SK-N-SH (cell line): ENCODE results near the gene MUC22.

Experiments
- EP300 ChIP-seq, 2 experiments: IDR thresholded peaks; 2 replicates each; pipeline versions ENCODE4 v1.4.0 to v1.6.1; 2012; ENCODE audit warnings: borderline replicate concordance in 1 of 2, low read depth in 1 of 2, low read length in 1 of 2
- EZH2phosphoT487 ChIP-seq: fragments of 200-600 bp; sonication (generic); IDR thresholded peaks from 2 replicates; pipeline ENCODE4 v1.6.1; 2017; ENCODE audit warnings: low read depth, mixed run types, mild to moderate bottlenecking, antibody characterized with exemption, moderate library complexity, borderline replicate concordance
- GABPA ChIP-seq: IDR thresholded peaks from 2 replicates; pipeline ENCODE4 v1.4.0; 2012; ENCODE audit warnings: low read depth, mild to moderate bottlenecking
- NFIC ChIP-seq: IDR thresholded peaks from 2 replicates; pipeline ENCODE4 v1.4.0; 2012; ENCODE audit warnings: borderline replicate concordance
- NRF1 ChIP-seq: IDR thresholded peaks from 2 replicates; pipeline ENCODE4 v1.6.1; 2012; ENCODE audit warnings: low read depth, mild to moderate bottlenecking, low read length
- RCOR1 ChIP-seq: fragments of 150-350 bp; IDR thresholded peaks from 2 replicates; pipeline ENCODE4 v1.6.1; 2017; ENCODE audit warnings: antibody characterized with exemption, low read length
- RFX5 ChIP-seq: IDR thresholded peaks from 2 replicates; pipeline ENCODE4 v1.6.1; 2012; ENCODE audit warnings: mild to moderate bottlenecking, improper control_type of control experiment, low read length
- SMC3 ChIP-seq: IDR thresholded peaks from 2 replicates; pipeline ENCODE4 v1.6.1; 2012; ENCODE audit warnings: low read depth, low read length, improper control_type of control experiment
- TAF1 ChIP-seq: IDR thresholded peaks from 2 replicates; pipeline ENCODE4 v1.6.1; 2012; ENCODE audit warnings: low read depth, mild to moderate bottlenecking, low read length, moderate library complexity, borderline replicate concordance
- TF ChIP-seq, protein P1 (sequence below): IDR thresholded peaks from 2 replicates; pipeline ENCODE4 v1.4.0; 2012; ENCODE audit warnings: low read depth, borderline replicate concordance
- TF ChIP-seq, protein P2 (sequence below): IDR thresholded peaks from 2 replicates; pipeline ENCODE4 v1.6.1; 2012; ENCODE audit warnings: mild to moderate bottlenecking, low read depth, low read length, moderate library complexity
- TF ChIP-seq, protein P3 (sequence below): fragments of 200-600 bp; sonication (generic); IDR thresholded peaks from 2 replicates; pipeline ENCODE4 v1.6.1; 2017; ENCODE audit warnings: antibody characterized with exemption, mild to moderate bottlenecking, moderate library complexity
- TF ChIP-seq, protein P4 (sequence below): IDR thresholded peaks from 2 replicates; pipeline ENCODE4 v1.4.0; 2012; ENCODE audit warnings: low read depth

DNA sequence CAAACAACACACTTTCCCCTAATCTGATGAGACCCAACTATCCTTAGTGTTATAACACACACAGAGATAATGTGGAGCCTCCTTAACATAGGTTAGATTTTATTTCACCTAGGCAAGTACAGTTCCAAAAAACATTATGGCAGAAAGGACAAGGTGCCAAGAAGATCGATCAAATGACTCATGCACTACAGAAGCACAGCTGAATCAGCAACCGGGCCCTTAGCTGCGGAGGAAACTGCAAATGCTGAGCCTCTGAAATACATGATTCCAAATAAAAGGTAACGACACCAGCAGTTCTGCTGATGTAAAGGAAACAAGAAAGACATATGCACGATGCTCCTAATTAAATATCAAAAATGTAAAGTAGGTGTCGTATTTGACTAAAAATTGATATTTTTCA is 46.6 kb upstream of the MUC22 start:
- TF ChIP-seq, protein P1, sequence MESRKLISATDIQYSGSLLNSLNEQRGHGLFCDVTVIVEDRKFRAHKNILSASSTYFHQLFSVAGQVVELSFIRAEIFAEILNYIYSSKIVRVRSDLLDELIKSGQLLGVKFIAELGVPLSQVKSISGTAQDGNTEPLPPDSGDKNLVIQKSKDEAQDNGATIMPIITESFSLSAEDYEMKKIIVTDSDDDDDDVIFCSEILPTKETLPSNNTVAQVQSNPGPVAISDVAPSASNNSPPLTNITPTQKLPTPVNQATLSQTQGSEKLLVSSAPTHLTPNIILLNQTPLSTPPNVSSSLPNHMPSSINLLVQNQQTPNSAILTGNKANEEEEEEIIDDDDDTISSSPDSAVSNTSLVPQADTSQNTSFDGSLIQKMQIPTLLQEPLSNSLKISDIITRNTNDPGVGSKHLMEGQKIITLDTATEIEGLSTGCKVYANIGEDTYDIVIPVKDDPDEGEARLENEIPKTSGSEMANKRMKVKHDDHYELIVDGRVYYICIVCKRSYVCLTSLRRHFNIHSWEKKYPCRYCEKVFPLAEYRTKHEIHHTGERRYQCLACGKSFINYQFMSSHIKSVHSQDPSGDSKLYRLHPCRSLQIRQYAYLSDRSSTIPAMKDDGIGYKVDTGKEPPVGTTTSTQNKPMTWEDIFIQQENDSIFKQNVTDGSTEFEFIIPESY: no peak
- TF ChIP-seq, protein P2, sequence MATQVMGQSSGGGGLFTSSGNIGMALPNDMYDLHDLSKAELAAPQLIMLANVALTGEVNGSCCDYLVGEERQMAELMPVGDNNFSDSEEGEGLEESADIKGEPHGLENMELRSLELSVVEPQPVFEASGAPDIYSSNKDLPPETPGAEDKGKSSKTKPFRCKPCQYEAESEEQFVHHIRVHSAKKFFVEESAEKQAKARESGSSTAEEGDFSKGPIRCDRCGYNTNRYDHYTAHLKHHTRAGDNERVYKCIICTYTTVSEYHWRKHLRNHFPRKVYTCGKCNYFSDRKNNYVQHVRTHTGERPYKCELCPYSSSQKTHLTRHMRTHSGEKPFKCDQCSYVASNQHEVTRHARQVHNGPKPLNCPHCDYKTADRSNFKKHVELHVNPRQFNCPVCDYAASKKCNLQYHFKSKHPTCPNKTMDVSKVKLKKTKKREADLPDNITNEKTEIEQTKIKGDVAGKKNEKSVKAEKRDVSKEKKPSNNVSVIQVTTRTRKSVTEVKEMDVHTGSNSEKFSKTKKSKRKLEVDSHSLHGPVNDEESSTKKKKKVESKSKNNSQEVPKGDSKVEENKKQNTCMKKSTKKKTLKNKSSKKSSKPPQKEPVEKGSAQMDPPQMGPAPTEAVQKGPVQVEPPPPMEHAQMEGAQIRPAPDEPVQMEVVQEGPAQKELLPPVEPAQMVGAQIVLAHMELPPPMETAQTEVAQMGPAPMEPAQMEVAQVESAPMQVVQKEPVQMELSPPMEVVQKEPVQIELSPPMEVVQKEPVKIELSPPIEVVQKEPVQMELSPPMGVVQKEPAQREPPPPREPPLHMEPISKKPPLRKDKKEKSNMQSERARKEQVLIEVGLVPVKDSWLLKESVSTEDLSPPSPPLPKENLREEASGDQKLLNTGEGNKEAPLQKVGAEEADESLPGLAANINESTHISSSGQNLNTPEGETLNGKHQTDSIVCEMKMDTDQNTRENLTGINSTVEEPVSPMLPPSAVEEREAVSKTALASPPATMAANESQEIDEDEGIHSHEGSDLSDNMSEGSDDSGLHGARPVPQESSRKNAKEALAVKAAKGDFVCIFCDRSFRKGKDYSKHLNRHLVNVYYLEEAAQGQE: no peak
- TF ChIP-seq RFX5: no peak
- no peak for TF ChIP-seq GABPA
- TF ChIP-seq, protein P3, sequence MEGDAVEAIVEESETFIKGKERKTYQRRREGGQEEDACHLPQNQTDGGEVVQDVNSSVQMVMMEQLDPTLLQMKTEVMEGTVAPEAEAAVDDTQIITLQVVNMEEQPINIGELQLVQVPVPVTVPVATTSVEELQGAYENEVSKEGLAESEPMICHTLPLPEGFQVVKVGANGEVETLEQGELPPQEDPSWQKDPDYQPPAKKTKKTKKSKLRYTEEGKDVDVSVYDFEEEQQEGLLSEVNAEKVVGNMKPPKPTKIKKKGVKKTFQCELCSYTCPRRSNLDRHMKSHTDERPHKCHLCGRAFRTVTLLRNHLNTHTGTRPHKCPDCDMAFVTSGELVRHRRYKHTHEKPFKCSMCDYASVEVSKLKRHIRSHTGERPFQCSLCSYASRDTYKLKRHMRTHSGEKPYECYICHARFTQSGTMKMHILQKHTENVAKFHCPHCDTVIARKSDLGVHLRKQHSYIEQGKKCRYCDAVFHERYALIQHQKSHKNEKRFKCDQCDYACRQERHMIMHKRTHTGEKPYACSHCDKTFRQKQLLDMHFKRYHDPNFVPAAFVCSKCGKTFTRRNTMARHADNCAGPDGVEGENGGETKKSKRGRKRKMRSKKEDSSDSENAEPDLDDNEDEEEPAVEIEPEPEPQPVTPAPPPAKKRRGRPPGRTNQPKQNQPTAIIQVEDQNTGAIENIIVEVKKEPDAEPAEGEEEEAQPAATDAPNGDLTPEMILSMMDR: no peak
- no peak for TF ChIP-seq TAF1
- TF ChIP-seq, protein P4, sequence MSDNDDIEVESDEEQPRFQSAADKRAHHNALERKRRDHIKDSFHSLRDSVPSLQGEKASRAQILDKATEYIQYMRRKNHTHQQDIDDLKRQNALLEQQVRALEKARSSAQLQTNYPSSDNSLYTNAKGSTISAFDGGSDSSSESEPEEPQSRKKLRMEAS: no peak
- no peak for TF ChIP-seq RCOR1
- peak; percentile 25; the same call in 1 of the 2 replicates for TF ChIP-seq NFIC
- TF ChIP-seq NRF1: no peak
- TF ChIP-seq SMC3: no peak
- no peak for TF ChIP-seq EP300 (IDR thresholded peaks at IDR 0.05; ENCODE audit: borderline replicate concordance in 1 of 2, low read depth in 1 of 2, low read length in 1 of 2)
- no peak for TF ChIP-seq EZH2phosphoT487
